Suprapubic skin (tissue), 4 donors: Measurements from ENCODE around the gene DMTF1. TPM values are rescaled to one million over a fixed set of nuclear protein-coding genes. Genes with fewer than 3 reads are reported as not detected.

Experiments used
- DNase-seq, 2 donors: peaks; one replicate each; pipeline ENCODE4 v3.0.0-alpha.2; 2019; ENCODE audit warnings: low spot score in 2 of 2
- H3K27ac ChIP-seq: fragments of 200-600 bp; sonication (generic); one replicate; pipeline ENCODE4 v1.5.1; 2019
- H3K27me3 ChIP-seq: fragments of 200-600 bp; sonication (generic); one replicate; pipeline ENCODE4 v1.5.1; 2019
- H3K36me3 ChIP-seq: fragments of 200-600 bp; sonication (generic); one replicate; pipeline ENCODE4 v1.5.1; 2019
- H3K4me1 ChIP-seq: fragments of 200-600 bp; sonication (generic); one replicate; pipeline ENCODE4 v1.5.1; 2019
- H3K4me3 ChIP-seq: fragments of 200-600 bp; sonication (generic); one replicate; pipeline ENCODE4 v1.5.1; 2019; ENCODE audit warnings: mild to moderate bottlenecking
- H3K9me3 ChIP-seq: fragments of 200-600 bp; sonication (generic); one replicate; pipeline ENCODE4 v1.5.1; 2019
- EP300 ChIP-seq: sonication (generic); formaldehyde crosslinking; IDR thresholded peaks from one replicate; pipeline ENCODE4 v1.6.1; 2017; ENCODE audit warnings: antibody characterized with exemption
- POLR2A ChIP-seq, 2 donors: fragments of 450-650 bp; IDR thresholded peaks; one replicate each; pipeline ENCODE4 v1.6.1; 2017; ENCODE audit warnings: antibody characterized with exemption in 2 of 2, mild to moderate bottlenecking in 2 of 2, moderate library complexity in 2 of 2
- POLR2AphosphoS5 ChIP-seq, 3 donors: sonication (generic); formaldehyde crosslinking; IDR thresholded peaks; one replicate each; pipeline ENCODE4 v1.6.1; 2017; ENCODE audit warnings: antibody characterized with exemption in 3 of 3
- WGBS: methylation state at CpG from one replicate; pipeline ENCODE4 v1.1.5; 2018; 5-methylcytosine and 5-hydroxymethylcytosine counted together
- total RNA-seq, 4 donors: library from RNA; depleted of rRNA; stranded (reverse); fragments of >200 nt; gene quantifications; one replicate each; pipeline ENCODE4 v1.1.0, GENCODE V29; 2016
- TF ChIP-seq, protein P1 (sequence below), 2 donors: fragments of 200-600 bp in 1 of 2; fragments of 450-650 bp in 1 of 2; sonication (generic) in 1 of 2; IDR thresholded peaks; one replicate each; pipeline ENCODE4 v1.5.1; 2016 to 2019; ENCODE audit warnings: antibody characterized with exemption in 2 of 2, mild to moderate bottlenecking in 1 of 2, moderate library complexity in 1 of 2

The DMTF1 gene
- total RNA-seq, 4 donors from 2014 or later, result 42.9 to 217 (median 61.6) TPM

DNA sequence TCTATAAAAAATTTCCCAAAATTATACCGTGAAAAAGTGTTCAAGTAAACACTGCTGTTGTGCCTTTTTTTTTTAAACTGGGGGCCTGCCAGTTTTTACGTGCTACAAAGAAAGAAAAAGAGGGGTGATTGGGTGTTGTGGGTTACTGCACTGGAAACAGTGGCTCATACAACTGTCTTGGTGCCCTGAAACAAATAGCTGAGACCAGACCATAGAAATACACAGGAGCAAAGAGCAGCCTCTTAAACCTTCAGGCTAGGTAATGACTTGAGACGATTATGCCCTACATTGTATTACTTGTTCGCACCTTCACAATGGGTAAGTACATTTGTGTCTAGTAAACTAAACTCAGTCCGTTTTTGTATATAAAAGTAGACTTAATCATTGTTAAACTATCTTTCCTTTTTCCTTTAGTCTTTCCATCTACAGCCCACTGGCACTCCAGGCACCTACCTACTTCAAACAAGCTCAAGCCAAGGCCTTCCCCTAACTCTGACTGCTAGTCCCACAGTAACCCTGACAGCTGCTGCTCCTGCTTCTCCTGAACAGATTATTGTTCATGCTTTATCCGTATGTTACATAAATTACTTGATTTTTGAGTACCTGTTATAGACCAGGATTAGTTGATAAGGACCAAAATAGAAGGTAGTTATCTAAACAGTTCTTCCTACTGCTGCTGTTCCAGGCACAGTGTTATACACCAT lies 40.7 kb downstream of the DMTF1 start:
- Histone ChIP-seq H3K4me1 (no peaks in the 10 kb centered on the region), H3K36me3 (peaks cover 87% of the 10 kb centered on the region), H3K9me3 (no peaks in the 10 kb centered on the region), H3K27ac (no peak overlapping the region), H3K27me3 (no peaks in the 10 kb centered on the region), H3K4me3 (no peak overlapping the region)
- no peak for TF ChIP-seq EP300
- no peak for TF ChIP-seq POLR2A (IDR thresholded peaks at IDR 0.05)
- TF ChIP-seq POLR2AphosphoS5 (IDR thresholded peaks at IDR 0.05), result no peak
- TF ChIP-seq, protein P1, sequence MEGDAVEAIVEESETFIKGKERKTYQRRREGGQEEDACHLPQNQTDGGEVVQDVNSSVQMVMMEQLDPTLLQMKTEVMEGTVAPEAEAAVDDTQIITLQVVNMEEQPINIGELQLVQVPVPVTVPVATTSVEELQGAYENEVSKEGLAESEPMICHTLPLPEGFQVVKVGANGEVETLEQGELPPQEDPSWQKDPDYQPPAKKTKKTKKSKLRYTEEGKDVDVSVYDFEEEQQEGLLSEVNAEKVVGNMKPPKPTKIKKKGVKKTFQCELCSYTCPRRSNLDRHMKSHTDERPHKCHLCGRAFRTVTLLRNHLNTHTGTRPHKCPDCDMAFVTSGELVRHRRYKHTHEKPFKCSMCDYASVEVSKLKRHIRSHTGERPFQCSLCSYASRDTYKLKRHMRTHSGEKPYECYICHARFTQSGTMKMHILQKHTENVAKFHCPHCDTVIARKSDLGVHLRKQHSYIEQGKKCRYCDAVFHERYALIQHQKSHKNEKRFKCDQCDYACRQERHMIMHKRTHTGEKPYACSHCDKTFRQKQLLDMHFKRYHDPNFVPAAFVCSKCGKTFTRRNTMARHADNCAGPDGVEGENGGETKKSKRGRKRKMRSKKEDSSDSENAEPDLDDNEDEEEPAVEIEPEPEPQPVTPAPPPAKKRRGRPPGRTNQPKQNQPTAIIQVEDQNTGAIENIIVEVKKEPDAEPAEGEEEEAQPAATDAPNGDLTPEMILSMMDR (IDR thresholded peaks at IDR 0.05), result no peak
- 73% methylated on average over 6 of the region's 6 CpGs for WGBS
- DNase-seq, result no peak

- no peaks in the 10 kb centered on the region for H3K9me3 ChIP-seq
- WGBS, result 72% methylated on average over 1 of the region's 1 CpG
- H3K4me3 ChIP-seq, result no peak overlapping the region
- peaks cover 85% of the 10 kb centered on the region for H3K36me3 ChIP-seq
- TF ChIP-seq, protein P1 (IDR thresholded peaks at IDR 0.05), result no peak
- TF ChIP-seq POLR2AphosphoS5 (IDR thresholded peaks at IDR 0.05) (no peak), EP300 (no peak), POLR2A (IDR thresholded peaks at IDR 0.05) (no peak)
- no peaks in the 10 kb centered on the region for H3K4me1 ChIP-seq
- H3K27ac ChIP-seq, result no peak overlapping the region
- no peaks in the 10 kb centered on the region for H3K27me3 ChIP-seq
- DNase-seq, result no peak
Measured at GRCh38 chr7:87193912-87194311, 41.7 kb downstream of the DMTF1 start.

- Histone ChIP-seq H3K4me1 (peaks cover 11% of the 10 kb centered on the region), H3K4me3 (no peak overlapping the region), H3K36me3 (peaks cover 43% of the 10 kb centered on the region), H3K9me3 (no peaks in the 10 kb centered on the region), H3K27ac (no peak overlapping the region), H3K27me3 (no peaks in the 10 kb centered on the region)
- DNase-seq, result no peak
- 94% methylated on average over 1 of the region's 1 CpG for WGBS
- no peak for TF ChIP-seq EP300
- TF ChIP-seq POLR2A (IDR thresholded peaks at IDR 0.05), result no peak
- TF ChIP-seq, protein P1 (IDR thresholded peaks at IDR 0.05), result no peak
- TF ChIP-seq POLR2AphosphoS5 (IDR thresholded peaks at IDR 0.05), result no peak
Measured at GRCh38 chr7:87199241-87199640, 47.0 kb downstream of the DMTF1 start.

DNA sequence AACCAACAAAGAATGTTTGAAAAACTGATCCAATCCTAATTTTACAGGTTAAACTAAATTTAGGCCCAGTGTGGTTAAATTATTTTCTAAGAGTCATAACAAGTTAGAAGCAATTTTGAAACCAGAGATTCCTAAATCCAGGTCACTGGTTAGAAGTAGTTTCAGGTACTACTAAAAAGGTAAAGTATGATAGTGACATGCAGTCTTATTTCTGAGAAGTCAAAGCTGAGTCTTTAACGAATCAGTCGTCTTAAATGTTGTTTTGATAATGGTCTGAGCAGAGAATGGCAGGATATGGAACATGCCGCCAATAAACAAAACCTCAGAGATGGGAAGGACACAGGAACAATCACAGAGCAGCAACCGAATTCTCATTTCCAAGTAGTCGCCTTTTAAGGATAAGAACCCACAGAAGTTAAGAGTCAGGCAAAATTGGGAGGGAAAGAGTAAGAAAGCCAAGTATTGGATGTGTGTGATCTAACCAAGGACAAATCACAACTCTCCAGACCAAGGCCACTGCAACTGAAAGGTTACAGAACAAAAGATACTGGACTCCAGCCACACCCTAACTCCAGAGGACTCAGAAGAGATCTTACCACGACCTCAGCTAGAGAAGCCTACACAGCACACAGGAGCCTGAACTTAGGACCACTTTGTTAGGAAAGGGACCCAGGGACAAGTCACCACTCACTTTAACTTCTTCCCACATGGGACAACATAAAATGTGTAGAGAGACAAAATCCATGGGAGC lies 47.6 kb downstream of the DMTF1 start:
- 83% methylated on average over 6 of the region's 6 CpGs for WGBS
- H3K4me1 ChIP-seq, result peaks cover 11% of the 10 kb centered on the region
- H3K27me3 ChIP-seq, result no peaks in the 10 kb centered on the region
- TF ChIP-seq POLR2A (IDR thresholded peaks at IDR 0.05), result no peak
- no peak for TF ChIP-seq POLR2AphosphoS5 (IDR thresholded peaks at IDR 0.05)
- no peak for TF ChIP-seq EP300
- TF ChIP-seq, protein P1 (IDR thresholded peaks at IDR 0.05), result no peak
- H3K9me3 ChIP-seq, result peaks cover 4% of the 10 kb centered on the region
- no peak for DNase-seq
- no peak overlapping the region for H3K27ac ChIP-seq
- H3K4me3 ChIP-seq, result no peak overlapping the region
- peaks cover 37% of the 10 kb centered on the region for H3K36me3 ChIP-seq

- Histone ChIP-seq H3K4me3 (no peak overlapping the region), H3K27me3 (no peaks in the 10 kb centered on the region), H3K27ac (no peak overlapping the region), H3K4me1 (peaks cover 11% of the 10 kb centered on the region), H3K9me3 (peaks cover 18% of the 10 kb centered on the region), H3K36me3 (peaks cover 14% of the 10 kb centered on the region)
- 89% methylated on average over 1 of the region's 1 CpG for WGBS
- DNase-seq, result no peak
- no peak for TF ChIP-seq POLR2AphosphoS5 (IDR thresholded peaks at IDR 0.05)
- no peak for TF ChIP-seq EP300
- TF ChIP-seq, protein P1 (IDR thresholded peaks at IDR 0.05), result no peak
- no peak for TF ChIP-seq POLR2A (IDR thresholded peaks at IDR 0.05)
Measured at GRCh38 chr7:87202208-87202607, 50.0 kb downstream of the DMTF1 start.
